Stimulated activated naive CD8-positive, alpha-beta T cell treated with anti-CD3 and anti-CD28 coated beads, Interleukin-15, amount 100 ng/mL, for 72 hours (primary cell): ENCODE data around the gene TRPM1.

Experiments
- ATAC-seq: fragments of 150-1000 bp; cut with Tn5 transposase; 2 replicates; pipeline ENCODE4 v1.10.0; 2021; ENCODE audit warnings: mild to moderate bottlenecking, moderate library complexity
- DNase-seq, 2 donors: peaks; one replicate each; pipeline ENCODE4 v3.0.0; 2021 to 2022
- H3K27ac Mint-ChIP-seq, 2 donors: one replicate each; pipeline ENCODE4 v1.8.0; 2022; ENCODE audit warnings: mild to moderate bottlenecking in 2 of 2, mixed read lengths in 2 of 2, moderate library complexity in 2 of 2
- H3K27me3 Mint-ChIP-seq: one replicate; pipeline ENCODE4 v1.8.0; 2022; ENCODE audit warnings: mixed read lengths
- H3K4me1 Mint-ChIP-seq: one replicate; pipeline ENCODE4 v1.8.0; 2022; ENCODE audit warnings: mild to moderate bottlenecking, mixed read lengths
- H3K4me3 Mint-ChIP-seq, 2 donors: one replicate each; pipeline ENCODE4 v1.8.0; 2022; ENCODE audit warnings: mild to moderate bottlenecking in 2 of 2, mixed read lengths in 2 of 2, moderate library complexity in 1 of 2
- H3K9me3 Mint-ChIP-seq, 2 donors: one replicate each; pipeline ENCODE4 v1.8.0; 2022; ENCODE audit warnings: mixed read lengths in 2 of 2

Gene TRPM1

DNA sequence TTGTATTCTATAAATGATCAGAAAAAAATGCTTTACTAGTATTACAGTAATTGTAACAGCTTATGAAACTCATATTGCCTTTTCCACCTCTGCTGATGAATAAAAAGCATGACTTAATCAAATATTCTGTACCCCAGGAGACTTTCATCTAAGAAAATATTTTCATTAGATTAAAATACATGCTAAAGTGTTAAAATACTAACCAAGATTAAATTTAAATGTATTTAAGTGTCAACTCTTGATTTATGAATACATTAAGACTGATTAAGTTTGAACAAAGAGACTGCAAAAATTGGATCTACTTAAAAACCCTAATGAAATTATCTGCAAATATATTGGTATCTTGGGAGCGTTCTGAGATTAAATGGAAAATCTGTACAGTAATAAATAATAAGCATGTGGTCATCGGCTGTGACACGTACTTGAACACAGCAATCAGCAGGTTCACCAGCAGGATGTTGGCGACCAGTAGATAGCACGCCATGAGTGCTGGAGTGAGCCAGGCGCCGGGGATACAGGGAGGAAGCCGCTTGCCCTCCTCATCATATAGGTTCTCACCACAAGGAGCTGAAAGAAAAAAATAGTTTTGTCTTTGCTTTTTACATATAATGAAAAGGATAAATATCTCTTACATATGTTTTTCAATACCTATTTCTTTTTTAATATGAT, 73.5 kb downstream of the TRPM1 start:
- DNase-seq (no peak), ATAC-seq (no peak)
- H3K9me3 Mint-ChIP-seq, result no peaks in the 10 kb centered on the region
- no peaks in the 10 kb centered on the region for H3K4me1 Mint-ChIP-seq
- no peaks in the 10 kb centered on the region for H3K27me3 Mint-ChIP-seq
- H3K4me3 Mint-ChIP-seq, result no peak overlapping the region
- H3K27ac Mint-ChIP-seq, result no peak overlapping the region

DNA sequence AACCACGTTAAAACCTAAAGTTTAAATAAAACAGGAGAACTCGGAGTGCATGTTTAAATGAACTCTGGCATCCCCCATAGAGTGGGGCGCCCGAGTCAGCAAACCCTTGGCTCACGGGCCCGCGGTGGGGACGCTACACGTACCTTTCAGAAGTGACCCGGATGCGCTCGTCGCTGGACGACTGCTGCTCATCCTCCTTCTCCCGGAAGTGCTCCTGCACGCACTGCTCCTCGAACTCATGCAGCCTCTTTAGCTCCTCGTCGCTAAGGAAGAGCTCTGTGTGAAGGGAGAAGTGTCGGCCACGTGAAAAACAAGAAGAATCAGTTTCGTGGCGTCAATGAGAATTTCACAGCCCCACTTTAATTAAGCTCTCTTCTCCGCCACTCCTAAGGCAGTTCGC, 75.5 kb downstream of the TRPM1 start:
- DNase-seq (no peak), ATAC-seq (no peak)
- Mint-ChIP-seq H3K9me3 (no peaks in the 10 kb centered on the region), H3K27ac (no peak overlapping the region), H3K4me3 (no peak overlapping the region), H3K4me1 (no peaks in the 10 kb centered on the region), H3K27me3 (no peaks in the 10 kb centered on the region)

DNA sequence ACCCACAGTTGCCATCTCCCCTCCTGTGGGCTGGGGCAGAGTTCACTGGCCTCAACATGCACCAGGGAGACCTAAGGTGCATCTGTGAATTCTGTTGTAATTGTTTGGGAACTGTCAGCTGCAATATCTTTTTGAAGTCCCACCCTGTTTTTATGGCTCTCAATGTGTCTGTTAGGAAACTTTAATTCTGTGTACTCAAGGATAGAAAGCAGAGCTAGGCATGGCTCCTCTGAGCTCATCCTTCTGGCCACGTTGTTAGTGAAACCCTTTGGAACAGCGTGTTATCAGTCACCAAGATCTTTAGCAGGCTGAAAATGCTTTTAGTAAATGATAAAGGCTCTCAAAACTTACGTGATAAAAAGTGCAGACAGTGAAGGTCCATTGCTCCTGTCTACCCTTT, 76.5 kb downstream of the TRPM1 start:
- no peak overlapping the region for H3K4me3 Mint-ChIP-seq
- no peak for DNase-seq

DNA sequence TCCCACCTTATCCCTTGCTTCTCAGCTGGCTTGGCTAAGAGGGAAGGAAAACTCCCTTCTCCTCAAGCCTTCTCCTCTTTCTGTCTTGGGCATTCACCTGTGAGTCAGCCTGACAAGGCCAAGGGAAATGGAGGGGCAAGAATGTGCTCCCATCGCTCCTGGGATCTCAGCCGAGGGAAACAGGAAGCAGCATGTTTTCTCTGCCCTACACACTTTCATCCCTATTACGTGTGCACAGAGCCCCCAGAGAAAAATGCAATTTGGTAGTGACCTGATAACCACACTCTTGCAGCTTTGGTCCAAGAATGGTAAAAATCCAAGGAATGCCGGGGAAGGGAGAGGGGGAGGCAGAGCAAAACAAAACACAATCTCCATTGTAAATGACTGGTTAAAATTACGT, 77.2 kb downstream of the TRPM1 start:
- Mint-ChIP-seq H3K27ac (no peak overlapping the region), H3K4me3 (no peak overlapping the region), H3K4me1 (no peaks in the 10 kb centered on the region), H3K9me3 (no peaks in the 10 kb centered on the region), H3K27me3 (no peaks in the 10 kb centered on the region)
- ATAC-seq, result no peak
- DNase-seq, result no peak

More for the DNA sequence above, 76.5 kb downstream of the TRPM1 start:
- H3K27ac Mint-ChIP-seq, result no peak overlapping the region
- H3K9me3 Mint-ChIP-seq, result no peaks in the 10 kb centered on the region
- no peak for ATAC-seq
- H3K27me3 Mint-ChIP-seq, result no peaks in the 10 kb centered on the region
- H3K4me1 Mint-ChIP-seq, result no peaks in the 10 kb centered on the region

DNA sequence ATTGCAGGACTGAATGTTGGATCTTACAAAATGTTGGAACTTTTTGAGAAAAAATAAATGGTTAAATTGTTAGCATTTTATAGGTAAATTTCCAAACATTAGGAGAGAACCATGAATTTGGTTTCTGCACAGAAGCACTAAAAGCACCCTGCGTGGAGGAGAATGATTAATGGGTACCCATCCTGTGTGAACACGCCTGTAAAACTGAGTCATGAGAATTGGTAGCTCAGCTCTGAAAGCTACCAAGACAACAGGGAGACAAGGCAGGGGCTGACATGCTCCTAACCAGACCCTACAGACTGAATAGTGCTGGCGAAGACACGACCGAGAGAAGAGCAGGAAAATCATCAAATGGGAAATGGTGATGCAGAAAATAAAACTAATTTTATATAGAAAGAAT, 77.7 kb downstream of the TRPM1 start:
- Mint-ChIP-seq H3K27ac (no peak overlapping the region), H3K4me1 (no peaks in the 10 kb centered on the region), H3K9me3 (no peaks in the 10 kb centered on the region), H3K4me3 (no peak overlapping the region), H3K27me3 (no peaks in the 10 kb centered on the region)
- no peak for DNase-seq
- ATAC-seq, result no peak

DNA sequence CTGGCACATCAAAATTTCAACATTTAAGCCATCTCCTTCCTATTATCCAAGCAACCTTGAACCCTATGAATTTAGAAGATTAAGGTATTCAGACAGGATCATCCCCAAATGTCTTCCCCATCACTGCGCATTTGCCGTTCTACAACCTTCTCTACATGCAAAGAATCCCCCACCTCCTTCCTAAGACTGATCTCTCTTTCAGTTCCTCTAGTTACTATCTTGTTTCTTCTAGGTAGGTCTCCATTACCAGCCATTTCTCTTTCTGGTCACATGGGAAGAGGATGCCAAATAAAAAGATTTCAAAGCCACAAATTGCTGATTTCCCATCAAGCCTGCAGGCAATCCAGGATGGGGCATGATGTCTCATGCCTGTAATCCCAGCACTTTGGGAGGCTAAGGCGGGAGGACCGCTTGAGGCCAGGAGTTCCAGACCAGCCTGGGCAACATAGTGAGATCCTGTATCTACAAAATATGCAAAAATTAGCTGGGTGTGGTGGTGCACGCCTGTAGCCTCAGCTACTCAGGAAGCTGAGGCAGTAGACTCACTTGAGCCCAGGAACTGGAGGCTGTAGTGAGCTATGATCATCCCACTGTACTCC, 80.4 kb downstream of the TRPM1 start:
- Mint-ChIP-seq H3K9me3 (no peaks in the 10 kb centered on the region), H3K4me3 (no peak overlapping the region), H3K4me1 (no peaks in the 10 kb centered on the region), H3K27ac (no peak overlapping the region), H3K27me3 (no peaks in the 10 kb centered on the region)
- ATAC-seq (no peak), DNase-seq (no peak)

DNA sequence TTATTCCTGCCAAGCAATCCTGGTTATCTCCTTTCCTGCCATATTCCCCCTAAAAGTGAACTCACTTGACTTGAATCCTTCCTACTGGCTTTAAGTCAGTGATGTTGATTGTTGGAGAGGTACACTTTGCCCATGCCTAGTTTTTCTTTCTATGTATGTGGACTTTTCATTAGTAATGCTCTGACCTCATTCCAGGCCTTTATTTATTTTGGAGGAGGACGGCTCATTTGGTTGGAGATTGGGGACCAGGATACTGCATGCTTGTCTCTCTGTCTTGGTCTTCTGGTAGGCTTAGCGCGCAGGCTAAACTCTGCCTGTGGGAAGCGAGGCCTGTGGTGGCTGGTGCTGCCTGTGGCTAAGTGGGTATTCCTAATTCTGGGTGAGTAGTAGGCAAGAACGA, 81.0 kb downstream of the TRPM1 start:
- no peak overlapping the region for H3K27ac Mint-ChIP-seq

DNA sequence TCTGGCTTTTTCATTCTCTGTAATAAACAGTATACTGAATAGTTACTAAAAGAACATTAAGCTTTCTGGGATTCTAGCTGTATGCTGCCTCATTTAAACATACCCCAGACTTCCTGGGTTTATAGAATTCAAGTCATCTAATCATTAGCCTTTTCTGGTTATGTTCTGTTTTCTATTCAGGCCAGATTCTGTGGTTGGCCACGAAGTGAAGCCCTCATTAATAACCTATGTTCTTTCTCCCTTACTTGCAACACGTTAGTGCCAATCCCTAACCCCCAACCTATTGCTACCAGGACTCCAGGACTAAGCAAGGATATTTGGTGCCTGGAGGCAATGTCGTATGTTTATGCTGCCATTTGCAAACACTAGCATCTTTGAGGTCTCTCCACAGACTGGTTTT, 81.5 kb downstream of the TRPM1 start:
- Mint-ChIP-seq H3K27ac (no peak overlapping the region), H3K9me3 (no peaks in the 10 kb centered on the region), H3K4me1 (peaks cover under 1% of the 10 kb centered on the region), H3K27me3 (no peaks in the 10 kb centered on the region), H3K4me3 (no peak overlapping the region)
- DNase-seq (no peak), ATAC-seq (no peak)

More for the DNA sequence above, 81.0 kb downstream of the TRPM1 start:
- H3K4me3 Mint-ChIP-seq, result no peak overlapping the region
- no peaks in the 10 kb centered on the region for H3K27me3 Mint-ChIP-seq
- ATAC-seq (no peak), DNase-seq (no peak)
- H3K4me1 Mint-ChIP-seq, result no peaks in the 10 kb centered on the region
- no peaks in the 10 kb centered on the region for H3K9me3 Mint-ChIP-seq

DNA sequence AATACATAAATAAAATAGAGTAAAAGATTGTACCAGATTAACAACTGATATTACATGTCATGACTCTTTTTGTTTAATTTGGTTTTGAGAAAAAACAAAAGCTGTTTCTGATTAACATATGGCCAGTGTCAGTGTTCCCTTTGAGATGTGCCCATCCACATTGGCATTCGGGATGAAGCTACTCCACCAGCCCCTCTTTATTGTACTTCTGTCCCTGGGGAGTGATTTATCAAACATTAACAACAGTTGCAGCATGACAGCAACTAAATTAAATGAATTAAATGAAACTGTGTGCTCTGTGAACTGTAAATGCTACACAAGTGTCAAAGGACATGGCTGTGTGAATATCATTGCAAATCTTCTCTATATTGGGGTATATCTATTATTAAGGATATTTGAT, 84.2 kb downstream of the TRPM1 start:
- peaks cover 8 to 9% of the 10 kb centered on the region in 2 donors for H3K9me3 Mint-ChIP-seq
- no peak overlapping the region for H3K27ac Mint-ChIP-seq
- peaks cover 18% of the 10 kb centered on the region for H3K4me1 Mint-ChIP-seq
- no peak for ATAC-seq
- H3K4me3 Mint-ChIP-seq, result no peak overlapping the region
- DNase-seq, result no peak
- H3K27me3 Mint-ChIP-seq, result no peaks in the 10 kb centered on the region

DNA sequence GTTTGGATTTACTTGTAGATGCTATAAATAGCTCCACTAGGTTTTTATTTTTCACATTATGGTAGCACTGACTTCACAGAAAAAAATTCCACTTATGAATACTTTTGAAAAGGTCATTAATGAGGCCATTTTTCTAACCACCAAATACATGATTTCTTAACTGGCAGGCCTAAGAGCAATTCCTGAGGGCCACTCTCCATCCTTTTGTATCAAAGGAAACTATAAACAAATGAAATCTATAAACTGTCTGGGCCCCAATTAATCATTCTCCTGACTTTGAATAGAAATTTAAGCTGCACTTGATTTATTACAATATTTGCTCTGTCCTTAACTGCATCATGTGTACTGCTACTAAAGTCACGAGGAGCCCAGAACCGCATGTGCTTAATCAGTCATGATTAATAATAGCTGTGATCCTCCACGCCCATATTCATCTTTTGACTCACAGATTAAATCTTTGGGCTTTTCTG, 85.0 kb downstream of the TRPM1 start:
- Mint-ChIP-seq H3K4me1 (peaks cover 18% of the 10 kb centered on the region), H3K27ac (no peak overlapping the region), H3K27me3 (no peaks in the 10 kb centered on the region), H3K4me3 (no peak overlapping the region), H3K9me3 (peaks cover 10 to 16% of the 10 kb centered on the region in 2 donors)
- DNase-seq (no peak), ATAC-seq (no peak)

DNA sequence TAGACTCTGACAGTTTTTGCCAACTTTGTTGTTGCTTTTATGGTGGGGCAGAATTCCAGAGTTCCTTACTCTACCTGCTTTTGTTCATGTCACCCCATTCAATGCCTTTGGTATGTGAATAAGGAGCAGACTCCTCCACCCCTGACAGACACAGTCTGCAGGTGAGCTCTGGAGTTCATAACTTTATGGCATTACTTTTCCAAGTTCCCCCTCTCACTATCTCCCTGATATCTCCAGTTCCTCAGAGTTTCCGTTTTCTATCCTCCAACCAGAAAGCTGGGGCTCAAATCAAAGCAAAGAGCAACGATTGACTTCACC, 87.0 kb downstream of the TRPM1 start:
- no peaks in the 10 kb centered on the region for H3K27me3 Mint-ChIP-seq
- ATAC-seq, result no peak
- H3K4me3 Mint-ChIP-seq, result no peak overlapping the region
- no peak for DNase-seq
- H3K4me1 Mint-ChIP-seq, result peaks cover 18% of the 10 kb centered on the region
- H3K27ac Mint-ChIP-seq, result no peak overlapping the region
- peaks cover 10 to 21% of the 10 kb centered on the region in 2 donors for H3K9me3 Mint-ChIP-seq

DNA sequence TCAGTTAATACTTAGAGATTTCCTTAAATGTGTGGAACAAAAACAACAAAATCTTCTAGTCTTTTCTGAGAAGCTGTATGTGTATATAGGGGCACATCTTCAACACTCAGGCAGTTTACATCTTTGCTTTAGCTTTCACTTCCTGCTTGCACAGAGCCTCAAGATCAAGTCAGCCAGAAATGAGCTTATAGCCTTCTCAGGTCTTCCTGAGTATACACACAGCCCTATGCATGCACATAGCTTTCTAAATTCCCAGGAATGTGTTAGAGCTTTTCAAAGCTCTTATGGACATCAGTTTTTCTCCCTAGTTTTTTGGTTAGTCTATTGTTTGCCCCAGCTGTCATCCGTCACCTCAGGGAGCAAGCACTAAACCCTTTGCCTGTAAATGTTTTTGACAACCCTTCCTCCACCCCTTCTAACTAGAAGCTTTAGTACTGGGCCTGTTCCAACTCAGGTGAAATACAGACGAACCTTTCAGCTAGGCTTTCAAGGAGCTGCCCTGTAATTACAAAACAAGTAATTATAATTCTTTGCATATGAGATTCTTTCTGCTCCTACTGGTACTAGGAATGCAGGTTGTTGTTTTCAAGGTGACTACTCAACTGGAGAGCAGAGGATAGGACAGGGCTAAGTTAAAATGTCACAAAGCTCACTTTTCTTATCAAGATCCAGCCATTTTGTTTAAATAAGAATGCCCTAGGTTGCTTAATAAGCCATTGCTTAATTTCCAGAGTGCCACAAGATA, 87.5 kb downstream of the TRPM1 start:
- ATAC-seq, result peak; percentile 67
- H3K27me3 Mint-ChIP-seq, result no peaks in the 10 kb centered on the region
- H3K9me3 Mint-ChIP-seq, result peaks cover 10 to 25% of the 10 kb centered on the region in 2 donors
- H3K4me3 Mint-ChIP-seq, result no peak overlapping the region
- DNase-seq, result no peak
- peaks cover 18% of the 10 kb centered on the region for H3K4me1 Mint-ChIP-seq
- H3K27ac Mint-ChIP-seq, result peak overlapping the region; percentile 23 to 73

DNA sequence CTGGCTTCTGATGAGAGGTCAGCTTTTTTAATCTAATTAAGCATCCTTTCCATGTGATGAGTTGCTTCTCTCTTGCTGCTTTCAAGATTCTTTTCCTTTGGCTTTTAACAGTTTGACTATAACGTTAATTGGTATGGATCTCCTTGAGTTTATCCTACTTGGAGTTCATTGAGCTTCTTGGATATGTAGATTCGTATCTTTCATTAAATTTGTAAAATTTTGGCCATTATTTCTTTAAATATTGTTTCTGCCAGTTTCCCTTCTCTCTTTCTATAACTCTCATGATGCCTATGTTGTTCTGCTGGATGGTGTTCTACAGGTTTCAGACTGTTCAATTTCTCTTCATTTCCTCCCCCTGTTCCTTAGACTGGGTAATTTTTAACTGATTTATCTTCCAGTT, 89.1 kb downstream of the TRPM1 start:
- H3K4me3 Mint-ChIP-seq, result no peak overlapping the region

DNA sequence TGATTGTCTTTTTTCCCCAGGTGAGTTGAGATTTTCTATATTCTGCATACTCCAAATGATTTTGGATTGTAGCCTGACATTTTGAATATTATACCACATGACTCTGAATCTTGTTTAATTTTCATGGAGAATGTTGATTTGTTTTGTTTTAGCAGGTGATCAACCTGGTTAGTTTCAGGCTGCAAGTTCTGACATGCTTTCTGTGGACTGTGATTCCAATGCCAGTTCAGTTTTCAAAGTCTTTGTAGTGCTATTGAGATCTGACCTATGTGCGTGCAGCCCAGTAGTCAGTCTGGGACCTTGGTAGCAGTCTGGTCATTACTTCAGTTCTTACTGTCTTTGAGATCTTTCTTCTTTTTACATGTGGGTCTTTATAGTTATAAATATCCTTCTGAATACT, 91.5 kb downstream of the TRPM1 start:
- peaks cover 18% of the 10 kb centered on the region for H3K4me1 Mint-ChIP-seq
- H3K27ac Mint-ChIP-seq, result no peak overlapping the region
- H3K27me3 Mint-ChIP-seq, result no peaks in the 10 kb centered on the region
- H3K4me3 Mint-ChIP-seq, result no peak overlapping the region
- ATAC-seq (no peak), DNase-seq (no peak)
- H3K9me3 Mint-ChIP-seq, result peaks cover 10 to 25% of the 10 kb centered on the region in 2 donors

More for the DNA sequence above, 89.1 kb downstream of the TRPM1 start:
- ATAC-seq (no peak), DNase-seq (no peak)
- Mint-ChIP-seq H3K4me1 (peaks cover 18% of the 10 kb centered on the region), H3K9me3 (peaks cover 10 to 25% of the 10 kb centered on the region in 2 donors), H3K27ac (no peak overlapping the region), H3K27me3 (no peaks in the 10 kb centered on the region)

DNA sequence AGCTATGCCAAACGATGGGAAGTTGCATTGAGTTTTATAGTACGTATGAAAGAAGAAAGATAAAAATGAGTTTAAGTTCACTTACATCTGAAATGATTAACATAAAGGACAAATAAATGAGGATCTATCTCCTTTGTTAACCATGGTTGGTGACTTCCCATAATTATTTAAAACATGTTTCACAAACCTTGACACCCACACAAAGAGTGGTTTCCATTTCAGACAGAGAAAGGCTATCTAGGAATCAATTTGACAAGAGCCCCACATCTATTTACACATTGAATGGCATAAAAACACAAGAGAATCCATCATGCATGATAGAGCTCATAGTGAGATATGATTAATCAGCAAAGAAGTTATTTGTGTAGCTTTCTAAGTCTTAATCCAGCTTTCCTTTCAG, 95.9 kb downstream of the TRPM1 start:
- DNase-seq (no peak), ATAC-seq (no peak)
- Mint-ChIP-seq H3K4me1 (peaks cover 7% of the 10 kb centered on the region), H3K27ac (no peak overlapping the region), H3K4me3 (no peak overlapping the region), H3K9me3 (peaks cover 0 to 5% of the 10 kb centered on the region in 2 donors), H3K27me3 (no peaks in the 10 kb centered on the region)

DNA sequence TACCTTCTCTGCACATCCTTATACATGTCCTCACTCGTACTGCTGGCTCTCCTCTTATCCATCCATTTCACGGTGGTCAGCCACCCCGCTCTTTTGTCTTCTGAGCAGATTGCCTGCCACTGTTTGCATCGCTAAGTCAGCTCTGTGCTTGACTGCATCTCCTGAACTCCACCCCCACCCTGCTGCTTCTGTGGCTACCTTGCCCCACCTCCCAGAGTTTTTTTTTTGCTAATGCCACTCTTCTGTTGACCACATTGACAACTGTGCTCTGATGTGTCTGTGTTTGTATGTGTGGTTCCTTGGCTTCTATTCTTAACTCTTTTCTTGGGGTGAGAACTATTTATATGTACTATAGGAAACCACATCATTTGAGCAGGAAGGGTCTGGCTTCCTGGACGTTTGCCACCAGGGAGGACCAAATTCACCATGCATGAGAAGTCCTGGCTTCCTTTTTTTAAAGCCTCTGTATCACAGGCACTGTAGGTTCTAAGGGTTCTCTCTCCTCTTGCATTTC, 97.2 kb downstream of the TRPM1 start:
- Mint-ChIP-seq H3K4me1 (peaks cover 7% of the 10 kb centered on the region), H3K27ac (no peak overlapping the region), H3K4me3 (peak overlapping the region; percentile 1 to 20), H3K9me3 (peaks cover 0 to under 1% of the 10 kb centered on the region in 2 donors), H3K27me3 (no peaks in the 10 kb centered on the region)
- peak; percentile 80 for ATAC-seq
- no peak for DNase-seq
